GM21825 (cell line): Measurements from ENCODE around the gene ASIC3.

Experiments used
- ATAC-seq: cut with Tn5 transposase; IDR thresholded peaks from one replicate; pipeline ENCODE4 v1.9.1; 2021; ENCODE audit warnings: mild to moderate bottlenecking, moderate library complexity; ENCODE audit not compliant: unreplicated experiment

ASIC3 gene

GRCh38 chr7:151056666-151057505 lies 8.6 kb downstream of the ASIC3 start:
- ATAC-seq, result no peak

- peak; percentile 1 for ATAC-seq
Measured at GRCh38 chr7:151057506-151057988, 9.2 kb downstream of the ASIC3 start, which contains the start of gene CDK5. Gene CDK5, minus strand, starts transcription at chr7:151057897. Its CDS starts 49 bp downstream, at chr7:151057848.

GRCh38 chr7:151057989-151058780 lies 9.9 kb downstream of the ASIC3 start:
- ATAC-seq, result peak; percentile 86

- no peak for ATAC-seq
Measured at GRCh38 chr7:151058781-151059366, 10.5 kb downstream of the ASIC3 start.

GRCh38 chr7:151059367-151060112 lies 11.2 kb downstream of the ASIC3 start, which contains the start of gene SLC4A2:
Gene SLC4A2, plus strand, starts transcription at chr7:151059589. Its CDS starts 2,399 bp downstream, at chr7:151061988.
- ATAC-seq, result peak; percentile 35

GRCh38 chr7:151060113-151060415 lies 11.7 kb downstream of the ASIC3 start:
- no peak for ATAC-seq

- ATAC-seq, result no peak
Measured at GRCh38 chr7:151060416-151061212, 12.3 kb downstream of the ASIC3 start.

- no peak for ATAC-seq
Measured at GRCh38 chr7:151061213-151062110, 13.1 kb downstream of the ASIC3 start.

GRCh38 chr7:151062111-151062398 lies 13.7 kb downstream of the ASIC3 start:
- ATAC-seq, result no peak

- ATAC-seq, result no peak
Measured at GRCh38 chr7:151062399-151063211, 14.3 kb downstream of the ASIC3 start.

GRCh38 chr7:151063212-151063561 lies 14.9 kb downstream of the ASIC3 start:
- ATAC-seq, result no peak

GRCh38 chr7:151064454-151064853 lies 16.1 kb downstream of the ASIC3 start:
- no peak for ATAC-seq

GRCh38 chr7:151064993-151065392 lies 16.7 kb downstream of the ASIC3 start:
- ATAC-seq, result no peak

GRCh38 chr7:151065516-151065915 lies 17.2 kb downstream of the ASIC3 start:
- ATAC-seq, result no peak

- no peak for ATAC-seq
Measured at GRCh38 chr7:151066273-151066974, 18.1 kb downstream of the ASIC3 start.

GRCh38 chr7:151068069-151068773 lies 19.9 kb downstream of the ASIC3 start:
- no peak for ATAC-seq
